ENCODE measurements around the gene CNIH2. TPM values are rescaled to one million over a fixed set of nuclear protein-coding genes. Genes with fewer than 3 reads are reported as not detected.

CNIH2 gene
- total RNA-seq, 1 experiment from 2014 or later, result 2.6 TPM

GRCh38 chr11:66329165-66329673 is 51.2 kb downstream of the CNIH2 start:
- DNase-seq (ENCODE audit: low read depth), result no peak

GRCh38 chr11:66330931-66331330 is 53.0 kb downstream of the CNIH2 start:
- no peak for DNase-seq (ENCODE audit: low read depth)

- DNase-seq (ENCODE audit: low read depth), result no peak
Measured at GRCh38 chr11:66331542-66332370, 53.8 kb downstream of the CNIH2 start.

- no peak for DNase-seq (ENCODE audit: low read depth)
Measured at GRCh38 chr11:66332371-66333219, 54.6 kb downstream of the CNIH2 start.

GRCh38 chr11:66333220-66333877 is 55.4 kb downstream of the CNIH2 start:
- no peak for DNase-seq (ENCODE audit: low read depth)

Other genes starting within 250 kb of the CNIH2 start
- gene GAL3ST3, start 229.0 kb upstream of the CNIH2 start, total RNA-seq (2014; rRNA removed; shearing (Covaris generic)), result not detected in 2 replicates
- 230 and 239 TPM in 2 replicates for gene SF3B2, start 225.8 kb upstream of the CNIH2 start, total RNA-seq (2014; rRNA removed; shearing (Covaris generic))
- gene PACS1, start 207.9 kb upstream of the CNIH2 start, total RNA-seq (2014; rRNA removed; shearing (Covaris generic)), result 10.4 and 17.8 TPM in 2 replicates
- gene KLC2, start 20.5 kb upstream of the CNIH2 start, total RNA-seq (2014; rRNA removed; shearing (Covaris generic)), result 13.2 and 14.2 TPM in 2 replicates
- gene RAB1B, start 9.5 kb upstream of the CNIH2 start, total RNA-seq (2014; rRNA removed; shearing (Covaris generic)), result 210 and 249 TPM in 2 replicates
- 114 and 127 TPM in 2 replicates for gene YIF1A, start 11.0 kb downstream of the CNIH2 start, total RNA-seq (2014; rRNA removed; shearing (Covaris generic))
- gene TMEM151A, start 13.7 kb downstream of the CNIH2 start, total RNA-seq (2014; rRNA removed; shearing (Covaris generic)), result not detected in 2 replicates
- gene CD248, start 38.9 kb downstream of the CNIH2 start, total RNA-seq (2014; rRNA removed; shearing (Covaris generic)), result not detected in 2 replicates
- 44.2 and 47.5 TPM in 2 replicates for gene RIN1, start 58.3 kb downstream of the CNIH2 start, total RNA-seq (2014; rRNA removed; shearing (Covaris generic))
- 69.9 and 78.7 TPM in 2 replicates for gene BRMS1, start 66.9 kb downstream of the CNIH2 start, total RNA-seq (2014; rRNA removed; shearing (Covaris generic))
- gene B4GAT1, start 69.5 kb downstream of the CNIH2 start, total RNA-seq (2014; rRNA removed; shearing (Covaris generic)), result 27.0 and 34.4 TPM in 2 replicates
- 0.37 and 0.68 TPM in 2 replicates for gene SLC29A2, start 93.6 kb downstream of the CNIH2 start, total RNA-seq (2014; rRNA removed; shearing (Covaris generic))
- not detected in 2 replicates for gene NPAS4, start 142.9 kb downstream of the CNIH2 start, total RNA-seq (2014; rRNA removed; shearing (Covaris generic))
- 84.2 and 120 TPM in 2 replicates for gene MRPL11, start 160.7 kb downstream of the CNIH2 start, total RNA-seq (2014; rRNA removed; shearing (Covaris generic))
- gene PELI3, start 188.7 kb downstream of the CNIH2 start, total RNA-seq (2014; rRNA removed; shearing (Covaris generic)), result 9.7 and 9.8 TPM in 2 replicates
- 65.2 and 83.9 TPM in 2 replicates for gene DPP3, start 202.3 kb downstream of the CNIH2 start, total RNA-seq (2014; rRNA removed; shearing (Covaris generic))
- gene BBS1, start 232.5 kb downstream of the CNIH2 start, total RNA-seq (2014; rRNA removed; shearing (Covaris generic)), result 2.0 and 10.4 TPM in 2 replicates